ENCODE results near the gene TRIM65.

DNA sequence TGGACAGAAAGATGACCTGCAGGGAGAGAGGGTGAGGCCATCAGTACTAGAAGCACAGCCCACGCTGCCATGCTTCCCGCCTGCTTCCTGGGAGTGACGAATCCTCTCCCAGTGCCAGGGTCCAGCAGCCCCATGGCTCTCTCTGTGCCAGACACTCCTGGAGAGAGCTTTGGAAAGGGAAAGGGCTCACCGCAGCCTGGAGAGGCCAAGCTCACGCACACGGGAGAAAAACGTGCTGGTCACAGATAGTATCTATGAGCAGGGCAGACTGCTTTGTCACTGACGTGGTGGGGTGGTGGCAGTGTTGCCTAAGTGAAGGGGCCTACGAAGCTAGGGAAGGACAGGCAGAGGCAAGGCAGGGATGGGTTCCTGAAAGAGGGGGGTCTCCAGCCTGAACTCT is 47.0 kb downstream of the TRIM65 start:
- TF ChIP-seq, protein P1, sequence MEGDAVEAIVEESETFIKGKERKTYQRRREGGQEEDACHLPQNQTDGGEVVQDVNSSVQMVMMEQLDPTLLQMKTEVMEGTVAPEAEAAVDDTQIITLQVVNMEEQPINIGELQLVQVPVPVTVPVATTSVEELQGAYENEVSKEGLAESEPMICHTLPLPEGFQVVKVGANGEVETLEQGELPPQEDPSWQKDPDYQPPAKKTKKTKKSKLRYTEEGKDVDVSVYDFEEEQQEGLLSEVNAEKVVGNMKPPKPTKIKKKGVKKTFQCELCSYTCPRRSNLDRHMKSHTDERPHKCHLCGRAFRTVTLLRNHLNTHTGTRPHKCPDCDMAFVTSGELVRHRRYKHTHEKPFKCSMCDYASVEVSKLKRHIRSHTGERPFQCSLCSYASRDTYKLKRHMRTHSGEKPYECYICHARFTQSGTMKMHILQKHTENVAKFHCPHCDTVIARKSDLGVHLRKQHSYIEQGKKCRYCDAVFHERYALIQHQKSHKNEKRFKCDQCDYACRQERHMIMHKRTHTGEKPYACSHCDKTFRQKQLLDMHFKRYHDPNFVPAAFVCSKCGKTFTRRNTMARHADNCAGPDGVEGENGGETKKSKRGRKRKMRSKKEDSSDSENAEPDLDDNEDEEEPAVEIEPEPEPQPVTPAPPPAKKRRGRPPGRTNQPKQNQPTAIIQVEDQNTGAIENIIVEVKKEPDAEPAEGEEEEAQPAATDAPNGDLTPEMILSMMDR (IDR thresholded peaks at IDR 0.05) = no peak
- TF ChIP-seq POLR2A (IDR thresholded peaks at IDR 0.05) = no peak
